HS-27A (cell line): Measurements from ENCODE around the gene ATP5MG.
"Not testable (repeated sequence)": the region's sequence is repeated elsewhere in the genome, so short reads cannot be mapped to it uniquely, and the experiment has no call there.

Source experiments
- DNase-seq: peaks from one replicate; pipeline ENCODE4 v3.0.0-alpha.2; 2012; ENCODE audit warnings: low read depth, missing footprints

The ATP5MG gene

DNA sequence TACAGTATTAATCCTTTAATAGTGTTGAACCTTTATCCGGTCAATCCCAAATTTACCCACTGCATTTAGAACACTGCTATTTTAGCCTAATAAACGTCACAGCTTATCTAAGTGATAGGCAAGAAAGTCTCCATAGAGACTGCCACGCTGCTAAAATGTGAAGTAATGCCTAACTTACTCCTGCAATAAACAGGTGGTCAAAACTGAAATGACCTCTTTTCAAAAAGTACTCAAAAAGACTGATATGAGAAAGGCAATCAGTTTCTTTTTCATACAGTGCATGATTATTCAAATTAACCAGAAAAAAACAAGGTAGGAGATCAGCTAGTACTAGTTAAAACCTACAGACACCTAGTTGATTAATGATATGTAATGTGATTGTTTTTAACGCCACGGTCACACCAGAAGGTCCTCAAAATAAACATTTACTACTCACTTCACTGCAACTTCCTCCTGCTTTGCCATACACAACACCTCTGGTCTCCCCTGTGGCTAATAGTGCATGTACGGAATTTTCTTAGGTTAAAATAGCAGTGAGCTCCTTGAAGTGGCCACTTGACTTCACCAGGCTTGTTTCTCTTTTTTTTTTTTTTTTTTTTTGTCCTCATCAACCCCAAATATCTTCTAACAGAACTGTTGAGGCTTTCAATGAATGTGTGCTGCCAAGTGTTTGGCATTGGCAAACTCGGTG is 8.8 kb downstream of the ATP5MG start:
- no peak for DNase-seq

DNA sequence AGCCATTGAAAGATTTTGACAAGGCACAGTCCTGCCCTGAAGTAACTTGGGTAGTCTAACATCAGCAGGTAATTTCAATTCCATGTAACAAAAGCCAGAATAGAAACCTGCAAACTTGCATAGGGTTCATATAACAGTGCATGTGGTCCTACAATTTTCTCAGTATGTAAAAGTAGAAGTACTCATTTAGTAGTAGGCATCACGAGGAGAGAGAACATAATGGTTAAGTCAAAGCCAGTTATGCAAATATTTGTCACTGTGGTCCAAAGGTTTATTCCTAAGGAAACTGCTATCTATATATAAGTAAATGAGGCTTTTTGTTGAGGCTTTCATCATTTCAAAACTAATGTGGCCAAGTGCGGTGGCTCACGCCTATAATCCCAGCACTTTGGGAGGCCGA is 10.1 kb downstream of the ATP5MG start:
- no peak for DNase-seq

DNA sequence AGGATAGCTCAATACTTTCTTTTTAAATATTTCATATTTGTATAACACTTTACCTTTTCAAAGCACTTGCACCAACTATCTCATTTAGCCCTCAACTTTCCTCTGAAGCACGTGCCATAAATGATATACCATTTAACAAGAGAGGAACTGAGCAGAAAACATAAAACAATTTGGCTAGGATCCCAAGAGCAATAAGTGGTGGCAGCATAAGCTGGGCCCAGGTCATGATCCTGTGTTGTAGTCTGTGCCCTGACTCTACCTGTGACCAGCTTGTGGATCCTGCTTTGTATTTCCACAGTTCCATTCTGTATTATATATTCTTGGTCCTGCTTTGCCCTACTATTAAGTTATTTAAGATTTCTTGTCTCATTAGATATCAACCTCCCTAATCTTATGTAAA is 11.5 kb downstream of the ATP5MG start:
- no peak for DNase-seq

DNA sequence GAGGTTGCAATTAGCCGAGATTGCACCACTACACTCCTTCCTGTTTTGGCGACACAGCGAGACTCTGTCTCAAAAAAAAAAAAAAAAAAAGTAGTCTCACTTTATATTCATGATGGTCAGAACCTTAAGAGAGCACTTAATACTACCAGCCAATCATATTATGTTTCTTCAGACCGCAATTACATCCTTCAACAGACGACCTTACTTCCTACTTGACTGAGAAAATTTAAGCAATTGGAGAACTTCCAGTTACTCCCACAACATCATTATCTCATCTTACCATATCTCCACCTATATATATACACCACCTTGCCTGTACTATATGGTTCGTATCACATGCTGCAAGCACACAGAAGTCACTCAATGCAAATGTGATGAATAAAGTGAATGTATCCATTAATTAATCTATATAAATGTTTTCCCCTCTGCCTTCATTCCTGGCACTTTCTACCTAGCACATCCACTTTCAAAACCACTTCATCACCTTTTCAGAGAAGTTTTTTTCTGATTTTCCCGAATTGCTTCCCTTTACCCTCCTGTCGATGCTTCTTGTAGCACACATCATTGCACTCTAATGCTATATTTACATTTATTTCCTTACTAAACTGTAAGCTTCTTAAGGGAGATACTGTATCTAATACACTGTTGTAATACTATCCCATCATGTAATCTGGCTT is 13.8 kb downstream of the ATP5MG start:
- no peak for DNase-seq

DNA sequence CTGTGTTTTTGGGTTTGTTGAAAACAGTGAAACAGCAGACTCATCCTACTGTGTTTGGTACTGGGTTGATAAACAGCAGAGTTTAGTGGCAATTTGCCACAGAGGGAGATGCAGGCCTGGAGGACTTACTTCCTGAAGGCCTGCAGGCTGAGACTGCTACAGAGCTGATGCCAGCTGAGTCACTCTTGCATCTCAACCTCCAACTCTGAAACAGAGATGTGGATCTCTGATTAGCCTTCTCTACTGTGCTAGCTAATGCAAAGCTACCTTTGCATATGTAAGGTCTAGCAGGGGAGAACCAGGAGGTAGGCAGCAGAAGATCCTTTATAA is 14.3 kb downstream of the ATP5MG start:
- no peak for DNase-seq

DNA sequence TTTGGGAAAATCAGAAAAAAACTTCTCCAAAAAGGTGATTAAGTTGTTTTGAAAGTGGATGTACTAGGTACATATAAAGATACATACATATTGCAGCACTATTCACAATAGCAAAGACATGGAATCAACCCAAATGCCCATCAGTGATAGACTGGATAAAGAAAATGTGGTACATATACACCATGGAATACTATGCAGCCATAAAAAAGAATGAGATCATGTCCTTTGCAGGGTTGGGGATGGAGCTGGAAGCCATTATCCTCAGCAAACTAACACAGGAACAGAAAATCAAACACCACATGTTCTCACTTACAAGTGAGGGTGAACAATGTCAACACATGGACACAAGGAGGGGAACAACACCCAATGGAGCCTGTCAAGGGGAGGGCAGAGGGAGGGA is 15.5 kb downstream of the ATP5MG start:
- DNase-seq = not testable (repeated sequence)

DNA sequence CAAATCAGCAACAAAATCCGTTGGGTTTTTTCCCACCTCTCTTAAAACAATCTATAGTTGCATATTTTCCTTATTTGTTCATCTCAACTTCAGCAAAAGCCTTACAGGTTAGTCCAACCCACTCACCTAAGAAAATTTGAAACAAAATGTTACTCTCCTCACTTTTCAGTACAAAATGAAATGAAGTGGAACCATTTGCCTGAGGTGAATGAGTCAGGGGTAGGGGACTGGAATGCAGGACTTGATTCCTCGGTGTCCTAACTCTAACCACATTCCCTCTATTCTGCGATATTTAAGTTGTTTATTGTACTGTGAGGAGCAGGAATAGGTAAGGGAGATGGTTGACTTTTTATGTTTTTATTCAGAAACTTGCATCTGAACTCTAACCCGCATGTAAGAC is 16.4 kb downstream of the ATP5MG start:
- DNase-seq = no peak

DNA sequence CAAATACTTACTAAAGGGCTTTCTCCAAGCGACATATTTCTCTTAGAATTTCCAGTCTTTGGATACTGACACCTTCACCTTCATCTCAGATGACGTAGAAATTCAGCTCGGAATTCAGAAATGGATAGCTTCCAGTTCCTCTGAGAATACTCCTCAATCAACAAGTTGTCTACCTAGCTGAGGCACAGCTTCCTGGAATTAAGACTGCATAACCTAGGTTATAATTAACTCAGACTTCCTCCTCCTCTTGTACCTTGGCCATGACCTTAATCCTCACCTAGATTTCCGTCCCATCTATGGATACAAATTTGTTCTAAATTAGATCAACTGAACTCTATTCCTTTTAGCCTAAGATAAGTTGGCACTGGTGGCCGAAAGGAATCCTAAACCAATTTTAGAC is 17.4 kb downstream of the ATP5MG start:
- no peak for DNase-seq

DNA sequence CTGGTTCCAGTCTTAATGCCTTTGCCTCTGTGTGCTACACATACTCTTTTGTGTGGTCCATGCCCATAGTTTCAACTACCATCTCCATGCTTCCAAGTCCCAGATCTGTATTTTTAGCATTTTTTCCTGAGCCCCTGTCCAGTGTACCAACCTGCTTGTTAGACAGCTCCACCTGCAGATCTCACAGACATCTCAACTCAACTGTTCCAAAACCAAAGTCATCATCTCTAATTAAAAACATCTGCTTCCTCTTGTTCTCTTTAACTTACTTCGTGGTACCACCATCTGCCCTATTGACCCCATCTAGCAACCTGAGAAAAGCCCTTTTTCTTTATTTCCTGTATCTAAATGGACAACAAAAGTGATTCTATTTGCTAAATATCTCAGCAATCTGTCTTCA is 26.3 kb downstream of the ATP5MG start:
- DNase-seq = no peak

DNA sequence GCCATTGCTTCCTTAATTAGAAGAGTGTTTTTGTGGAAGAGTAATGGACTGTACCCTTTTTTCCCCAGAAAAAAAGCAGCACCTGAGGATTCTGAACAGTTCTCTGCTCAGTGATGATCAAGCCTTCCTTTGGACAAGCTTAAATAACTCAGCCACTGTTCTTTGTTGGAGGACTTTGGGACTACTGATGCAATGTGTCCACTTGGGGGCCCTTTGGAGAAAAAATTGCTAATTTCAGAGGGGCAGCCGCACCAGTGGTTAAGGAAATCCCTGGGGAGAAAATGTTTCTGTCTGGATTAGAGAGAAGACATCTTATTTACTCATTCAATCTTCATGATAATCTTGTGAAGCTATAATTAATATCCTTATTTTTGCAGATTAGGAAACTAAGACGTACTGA is 29.6 kb downstream of the ATP5MG start:
- no peak for DNase-seq

DNA sequence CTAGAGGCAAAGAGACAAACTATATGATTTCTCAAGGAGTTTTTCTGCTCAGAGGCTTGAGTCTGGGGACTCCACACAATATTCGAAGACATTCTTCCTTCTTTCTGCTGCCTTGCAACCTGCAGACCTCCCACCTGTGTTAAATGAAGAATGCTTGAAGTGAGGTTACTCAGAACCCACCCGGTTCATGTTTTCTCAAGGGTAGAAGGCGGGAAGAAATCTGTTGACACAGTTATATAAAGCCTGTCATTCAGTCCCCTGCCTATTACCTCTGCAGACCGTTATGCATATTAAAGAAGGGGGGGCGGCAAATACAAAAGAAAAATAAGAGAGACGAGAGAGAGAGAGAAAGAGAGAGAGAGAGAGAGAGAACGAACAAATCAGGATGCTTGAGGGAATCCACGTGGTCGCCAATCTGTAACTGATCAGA is 32.7 kb downstream of the ATP5MG start:
- no peak for DNase-seq

DNA sequence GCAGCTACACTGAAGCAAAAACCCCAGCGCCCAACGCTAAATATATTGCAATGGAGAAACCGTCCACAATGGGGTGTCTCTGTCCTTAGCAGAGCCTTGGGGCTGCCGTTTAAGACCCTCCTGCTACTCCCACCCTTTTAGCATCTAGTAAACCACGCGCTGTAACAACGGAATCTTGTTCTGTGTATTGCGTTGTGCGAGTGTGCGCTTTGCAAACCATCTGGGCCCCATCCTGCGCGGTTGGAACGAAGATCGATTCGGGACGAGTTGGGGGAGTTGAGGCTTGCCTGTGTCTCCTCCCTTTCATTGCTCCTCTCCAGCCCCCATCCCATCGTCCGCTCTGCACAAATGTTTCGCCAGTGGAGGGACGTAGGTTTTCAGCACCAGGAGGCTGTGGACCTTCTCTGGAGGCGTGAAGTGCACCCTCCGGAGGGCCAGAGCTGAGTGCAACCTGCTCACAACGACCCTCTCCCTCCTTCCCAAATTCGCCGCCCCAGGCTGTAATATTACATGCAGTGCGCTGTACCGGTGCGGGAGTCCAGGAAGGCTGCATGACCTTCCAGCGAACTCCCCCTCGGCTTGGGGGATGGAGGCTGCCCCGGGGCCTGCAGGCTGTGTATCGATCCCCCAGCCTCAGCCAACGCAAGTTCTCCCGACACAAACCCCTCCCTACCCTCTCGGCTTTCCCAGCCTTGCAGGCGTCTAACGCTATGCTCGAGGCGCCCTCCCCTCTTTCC is 33.3 kb downstream of the ATP5MG start:
- no peak for DNase-seq

DNA sequence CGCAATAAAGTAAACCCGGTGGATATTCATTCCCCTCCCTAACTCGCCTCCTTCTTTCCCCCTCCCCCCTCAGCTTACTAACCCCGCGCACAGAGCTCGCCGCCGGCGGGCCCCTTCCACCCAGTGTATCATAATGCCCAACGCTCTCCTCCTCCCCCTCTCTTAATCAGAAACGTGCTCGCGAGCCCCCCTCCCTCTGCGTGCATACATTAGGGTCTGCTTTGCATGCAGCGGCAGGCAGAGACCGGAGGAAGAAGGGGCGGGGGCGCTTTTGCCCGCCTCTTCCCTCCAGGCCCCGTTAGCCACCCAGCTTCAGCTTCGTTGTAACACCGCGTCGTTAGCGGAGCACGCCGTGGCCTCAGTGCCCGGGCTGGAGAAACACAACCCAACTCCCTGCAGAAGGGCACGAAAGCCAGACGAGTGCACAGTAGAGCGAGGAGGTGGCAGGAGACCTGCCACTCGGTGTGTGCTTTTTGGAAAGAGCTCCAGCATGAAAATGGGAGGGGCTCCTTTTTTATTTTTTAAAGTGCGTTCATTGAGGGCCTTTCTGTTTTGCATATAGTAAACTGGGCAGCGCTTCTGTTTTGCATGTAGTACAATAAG is 34.0 kb downstream of the ATP5MG start:
- DNase-seq = no peak

DNA sequence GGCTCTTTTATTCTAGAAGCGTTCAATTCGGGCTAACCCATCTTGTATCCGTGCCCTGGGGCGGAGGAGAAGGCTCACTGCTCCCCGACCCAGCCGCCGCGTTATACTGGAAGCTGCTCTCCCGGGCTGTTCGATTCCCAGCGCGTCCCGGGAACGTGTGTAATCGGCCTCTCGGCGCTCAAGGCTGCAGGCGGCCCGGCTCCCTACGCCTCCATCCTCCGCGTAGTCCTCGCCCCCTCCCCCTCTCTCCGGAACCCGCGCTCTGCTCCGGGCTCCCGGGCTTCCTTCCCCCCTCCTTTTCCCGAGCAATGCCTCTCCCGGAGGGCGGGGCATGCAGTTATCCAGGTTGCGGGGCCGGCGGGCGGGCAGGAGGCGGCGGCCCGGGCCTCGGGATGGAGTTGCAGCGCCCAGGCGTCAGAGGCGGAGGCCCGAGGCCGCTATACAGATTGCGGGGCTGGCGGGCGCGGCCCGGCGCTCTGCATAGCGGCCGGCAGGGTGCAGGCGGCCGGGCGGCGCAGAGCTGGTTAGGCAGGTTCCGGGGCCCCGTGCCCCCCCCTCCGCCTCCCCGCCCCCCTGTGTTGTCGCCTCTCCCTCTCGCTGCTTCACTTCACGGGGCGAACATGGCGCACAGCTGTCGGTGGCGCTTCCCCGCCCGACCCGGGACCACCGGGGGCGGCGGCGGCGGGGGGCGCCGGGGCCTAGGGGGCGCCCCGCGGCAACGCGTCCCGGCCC is 34.7 kb downstream of the ATP5MG start, which contains the start of gene KMT2A:
Gene KMT2A, plus strand, starts transcription at position 600 of the 732 bp plus-strand sequence. Its CDS starts 21 bp downstream, at position 621.
- DNase-seq = peak; percentile 66

DNA sequence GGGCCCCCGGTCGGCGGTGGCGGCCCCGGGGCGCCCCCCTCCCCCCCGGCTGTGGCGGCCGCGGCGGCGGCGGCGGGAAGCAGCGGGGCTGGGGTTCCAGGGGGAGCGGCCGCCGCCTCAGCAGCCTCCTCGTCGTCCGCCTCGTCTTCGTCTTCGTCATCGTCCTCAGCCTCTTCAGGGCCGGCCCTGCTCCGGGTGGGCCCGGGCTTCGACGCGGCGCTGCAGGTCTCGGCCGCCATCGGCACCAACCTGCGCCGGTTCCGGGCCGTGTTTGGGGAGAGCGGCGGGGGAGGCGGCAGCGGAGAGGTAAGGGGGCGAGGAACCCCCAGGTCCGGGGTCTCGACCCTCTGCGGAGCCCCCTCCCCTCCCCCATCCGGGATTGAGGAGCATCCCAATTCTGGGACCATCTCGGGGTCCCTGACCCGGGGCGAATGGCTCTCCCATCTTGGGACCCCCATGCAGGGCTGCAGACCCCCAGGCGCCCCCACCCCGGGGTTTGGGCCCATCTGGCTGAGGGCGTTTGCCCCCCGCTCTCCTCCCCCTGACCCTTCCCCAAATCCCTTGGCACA is 35.3 kb downstream of the ATP5MG start:
- no peak for DNase-seq

DNA sequence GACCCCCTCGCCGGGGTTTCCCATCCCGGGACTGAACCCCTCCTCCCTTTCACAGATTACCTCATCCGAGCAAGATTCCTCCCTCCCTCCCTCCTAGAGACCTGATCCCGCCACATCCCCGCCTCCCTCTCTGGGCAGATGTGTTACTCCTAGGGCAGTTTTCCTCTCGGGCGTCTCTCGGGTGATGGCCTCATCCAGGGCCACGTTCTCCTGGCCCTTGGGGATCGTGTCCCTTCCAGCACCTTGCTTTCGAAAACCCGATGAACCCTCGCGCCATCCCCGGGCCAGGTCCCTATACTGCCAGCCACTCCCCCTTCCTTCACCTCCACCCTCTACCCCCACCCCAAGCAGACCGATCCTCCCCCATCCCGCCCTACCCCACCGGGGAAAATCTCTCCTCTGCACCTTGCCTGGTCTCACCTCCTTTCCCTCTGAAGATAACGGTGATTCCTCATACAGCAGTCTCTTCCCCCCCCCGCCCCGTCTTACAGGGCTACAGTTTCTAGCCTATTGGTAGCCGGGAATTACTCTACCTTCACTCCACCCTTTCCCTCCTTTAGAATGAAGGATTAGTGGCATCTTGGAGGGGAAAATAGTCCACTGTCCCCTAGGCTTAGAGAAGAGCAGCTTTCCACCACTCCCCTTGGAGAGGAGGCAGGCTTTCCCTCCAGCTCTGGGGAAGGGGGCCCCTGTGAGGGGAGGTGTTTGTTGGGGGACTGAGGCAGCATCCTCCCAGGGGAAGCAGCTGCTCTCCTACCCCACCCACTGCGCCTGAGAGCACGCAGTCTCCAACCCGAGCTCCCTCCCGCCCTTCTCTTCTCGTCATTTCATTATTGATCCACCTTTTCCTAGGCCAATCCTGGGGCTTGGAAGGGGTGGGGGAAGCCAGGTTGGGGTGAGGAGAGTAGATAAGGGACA is 36.1 kb downstream of the ATP5MG start:
- DNase-seq = no peak

DNA sequence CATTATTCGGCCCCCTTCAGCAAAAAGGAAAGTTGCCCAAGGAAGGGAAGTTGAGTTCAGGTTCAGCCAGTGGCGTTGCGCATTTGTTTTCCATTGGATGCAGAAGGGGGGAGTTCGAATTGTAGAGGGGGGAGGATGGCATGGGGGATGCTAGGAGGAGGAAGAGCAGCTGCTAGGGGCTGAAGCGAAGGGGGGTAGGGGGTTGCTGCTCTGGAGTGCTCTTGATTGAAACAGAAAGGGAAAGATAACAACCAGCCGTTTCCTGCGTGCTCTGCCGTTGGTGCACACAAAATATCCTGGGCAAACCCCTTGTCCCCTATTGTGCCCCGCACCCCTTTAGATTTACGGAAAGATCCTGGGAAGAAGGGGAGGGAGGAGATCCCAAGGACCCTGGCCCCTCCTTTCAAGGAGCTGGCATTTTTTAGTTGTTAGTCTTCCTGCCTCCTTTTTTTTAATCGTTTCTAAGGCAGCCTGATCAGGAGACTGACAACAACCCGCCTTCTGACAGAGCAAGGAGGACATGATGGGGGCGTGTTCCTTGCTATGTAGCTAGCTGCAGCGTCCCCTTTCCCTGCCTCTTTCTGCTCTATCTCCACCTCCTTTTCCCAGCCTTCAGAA is 37.0 kb downstream of the ATP5MG start:
- DNase-seq = no peak

DNA sequence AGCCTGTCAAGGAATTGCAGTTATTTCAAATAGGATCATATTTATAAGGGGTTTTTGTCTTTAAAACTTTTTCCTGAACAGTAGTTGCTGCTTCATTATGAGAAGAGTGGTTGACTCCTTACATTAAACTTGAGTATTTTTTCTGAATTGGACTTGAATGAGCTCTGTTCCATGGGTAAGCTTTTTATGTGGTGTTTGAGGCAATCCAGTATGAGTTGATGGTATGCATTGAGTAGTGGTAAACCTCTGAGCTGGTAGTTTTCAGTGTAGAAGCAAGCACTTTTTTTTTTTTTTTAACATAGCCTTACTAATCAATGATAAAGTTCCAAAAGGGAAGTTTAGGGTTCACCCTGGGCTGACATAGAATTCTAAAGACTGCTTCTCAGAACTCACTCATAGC is 38.2 kb downstream of the ATP5MG start:
- DNase-seq = no peak

DNA sequence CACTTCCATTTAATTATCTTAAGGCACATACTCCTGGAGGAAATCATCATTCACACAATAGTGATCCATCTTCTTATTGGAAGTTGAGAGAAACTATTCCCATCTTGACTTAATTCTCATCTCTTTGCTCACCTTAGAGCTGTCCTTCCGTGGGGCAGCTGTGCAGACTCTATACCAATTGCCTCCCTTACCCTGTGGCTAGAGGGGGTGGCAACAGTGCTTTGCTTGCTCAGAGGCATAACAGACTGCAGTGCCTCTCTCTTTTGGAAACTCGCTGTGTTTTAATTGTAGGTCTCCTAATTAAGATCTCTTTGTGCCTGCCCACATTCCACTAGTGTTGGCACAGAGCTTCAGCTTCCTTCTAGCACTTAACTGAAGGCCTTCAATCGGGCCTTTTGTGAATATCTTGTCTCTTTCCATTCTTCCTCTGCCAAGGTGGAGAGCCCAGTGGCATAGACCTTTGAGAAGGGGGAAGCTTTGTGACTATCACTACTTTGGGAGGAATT is 40.4 kb downstream of the ATP5MG start:
- no peak for DNase-seq

DNA sequence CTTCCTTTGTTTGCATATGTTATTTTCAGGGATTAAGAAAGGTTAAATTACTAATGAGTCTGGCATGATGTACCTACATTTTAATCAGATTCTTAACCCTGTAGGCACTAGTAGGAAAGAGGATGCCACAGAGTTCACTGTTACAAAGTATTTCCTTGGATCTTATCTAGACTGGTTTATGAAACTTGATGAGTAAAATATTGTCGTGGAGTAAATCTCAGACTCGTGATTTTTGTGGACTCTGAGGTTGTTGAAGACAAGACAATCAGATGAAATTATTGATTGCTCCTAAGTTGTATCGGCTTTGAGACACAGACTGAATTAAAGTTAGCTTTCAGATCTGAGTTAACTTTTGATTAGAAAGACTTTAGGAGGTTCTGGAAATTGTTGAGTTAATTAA is 40.9 kb downstream of the ATP5MG start:
- no peak for DNase-seq
